HG03108 (cell line): ENCODE results near the gene TNFRSF4.
"Not testable (repeated sequence)": the region's sequence is repeated elsewhere in the genome, so short reads cannot be mapped to it uniquely, and the experiment has no call there.

Experiments used
- ATAC-seq: cut with Tn5 transposase; IDR thresholded peaks from one replicate; pipeline ENCODE4 v1.9.1; 2021; ENCODE audit warnings: moderate library complexity; ENCODE audit not compliant: unreplicated experiment

Gene TNFRSF4

GRCh38 chr1:1183833-1184775, 29.8 kb downstream of the TNFRSF4 start:
- no peak for ATAC-seq

GRCh38 chr1:1183221-1183747, 30.7 kb downstream of the TNFRSF4 start:
- no peak for ATAC-seq

DNA sequence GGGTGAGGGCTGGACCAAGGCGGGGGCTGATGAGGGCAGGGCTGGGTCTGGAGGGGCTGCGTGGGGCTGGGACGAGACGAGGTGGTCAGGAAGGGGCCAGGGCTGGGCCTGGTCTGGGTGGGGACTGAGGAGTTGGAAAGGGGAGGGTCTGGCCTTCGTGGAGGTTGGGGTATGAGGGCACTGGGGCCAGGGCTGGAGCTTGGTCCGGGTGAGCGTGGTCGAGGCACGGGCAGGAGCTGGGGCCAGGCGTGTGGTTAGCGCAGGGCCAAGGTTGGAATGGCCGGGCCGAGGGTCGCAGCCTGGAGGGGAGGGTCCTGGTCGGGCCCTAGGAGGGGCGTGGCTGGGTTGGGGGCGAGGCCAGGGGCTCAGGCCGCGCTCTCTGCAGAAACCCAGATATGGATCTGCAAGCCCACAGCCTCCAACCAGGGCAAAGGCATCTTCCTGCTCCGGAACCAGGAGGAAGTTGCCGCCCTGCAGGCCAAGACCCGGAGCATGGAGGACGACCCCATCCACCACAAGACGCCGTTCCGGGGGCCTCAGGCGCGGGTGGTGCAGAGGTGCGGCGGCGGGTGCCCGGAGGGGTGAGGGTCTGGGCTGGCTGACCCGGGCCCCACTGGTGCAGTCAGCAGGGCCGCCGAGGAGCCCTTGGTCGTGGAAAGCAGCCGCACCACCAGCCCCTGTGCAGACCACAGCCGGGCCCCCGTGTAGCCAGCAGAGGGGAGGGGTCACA, 31.3 kb downstream of the TNFRSF4 start:
- no peak for ATAC-seq

GRCh38 chr1:1181938-1182410, 32.0 kb downstream of the TNFRSF4 start:
- no peak for ATAC-seq

- no peak for ATAC-seq
These were observed 32.6 kb downstream of the TNFRSF4 start for GRCh38 chr1:1181129-1181937.

DNA sequence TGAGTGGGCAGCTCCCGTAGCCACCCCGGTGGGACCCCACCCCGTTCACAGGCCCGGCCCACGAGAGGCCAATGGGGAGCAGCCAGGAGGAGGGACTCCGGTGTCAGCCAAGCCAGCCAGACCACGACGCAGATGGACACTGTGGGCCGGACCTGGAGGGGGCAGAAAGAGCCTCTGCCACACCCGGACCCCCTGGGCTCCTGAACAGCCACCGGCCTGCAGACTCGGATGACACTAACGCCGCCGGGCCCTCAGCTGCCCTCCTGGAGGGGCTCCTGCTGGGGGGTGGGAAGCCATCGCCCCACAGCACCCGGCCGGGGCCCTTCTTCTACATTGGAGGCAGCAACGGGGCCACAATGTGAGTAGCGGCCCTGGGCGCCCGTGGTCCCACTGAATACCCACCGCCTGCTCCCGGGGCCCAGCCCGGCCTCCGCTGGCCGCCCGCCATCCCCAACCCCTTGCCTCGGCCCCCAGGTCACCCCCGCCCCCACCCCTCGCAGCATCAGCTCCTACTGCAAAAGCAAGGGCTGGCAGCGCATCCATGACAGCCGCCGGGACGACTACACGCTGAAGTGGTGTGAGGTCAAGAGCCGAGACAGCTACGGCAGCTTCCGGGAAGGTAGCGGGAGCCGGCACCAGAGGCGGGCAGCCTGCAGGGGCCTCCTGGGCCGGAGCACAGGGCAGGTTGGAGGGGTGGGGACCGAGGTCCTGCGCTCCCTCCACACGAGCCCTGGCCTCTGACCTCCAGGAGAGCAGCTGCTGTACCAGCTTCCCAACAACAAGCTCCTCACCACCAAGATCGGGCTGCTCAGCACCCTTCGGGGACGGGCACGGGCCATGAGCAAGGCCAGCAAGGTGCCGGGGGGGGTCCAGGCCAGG, 33.7 kb downstream of the TNFRSF4 start:
- no peak for ATAC-seq

- no peak for ATAC-seq
These were observed 34.5 kb downstream of the TNFRSF4 start for GRCh38 chr1:1179346-1179982.

GRCh38 chr1:1178794-1179331, 35.1 kb downstream of the TNFRSF4 start:
- ATAC-seq = no peak

DNA sequence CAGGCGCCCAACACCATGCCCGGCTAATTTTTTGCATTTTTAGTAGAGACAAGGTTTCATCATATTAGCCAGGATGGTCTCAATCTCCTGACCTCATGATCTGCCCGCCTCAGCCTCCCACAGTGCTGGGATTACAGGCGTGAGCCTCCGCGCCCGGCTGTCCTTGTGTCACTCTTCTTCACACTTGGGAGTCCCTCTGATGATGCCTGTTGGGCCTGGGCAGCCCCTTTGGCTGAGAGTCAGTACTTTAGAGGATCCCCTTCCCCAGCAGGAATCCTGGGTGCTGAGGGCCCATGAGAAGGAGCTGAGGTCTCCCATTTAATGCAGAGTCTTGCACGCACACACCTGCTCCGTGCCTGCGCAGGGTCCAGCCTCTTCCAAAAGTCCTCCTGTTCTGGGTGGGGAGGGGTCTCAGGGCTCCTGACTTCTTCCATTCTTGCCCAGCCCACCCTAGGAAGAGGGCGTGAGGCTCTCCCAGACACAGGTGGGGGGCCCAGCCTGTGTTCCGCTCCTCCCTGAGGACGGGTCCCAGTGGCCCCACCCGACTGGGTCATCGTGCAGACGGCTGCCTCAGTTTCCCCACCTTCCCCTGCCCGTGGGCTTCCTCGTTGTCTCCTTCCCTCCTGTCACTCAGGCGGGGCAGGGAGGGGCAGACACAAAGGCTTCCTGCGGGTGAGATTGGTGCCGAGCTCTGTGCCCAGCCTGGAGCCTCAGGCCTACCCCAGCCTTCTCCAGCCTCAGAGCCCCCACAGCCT, 36.3 kb downstream of the TNFRSF4 start:
- ATAC-seq = no peak

DNA sequence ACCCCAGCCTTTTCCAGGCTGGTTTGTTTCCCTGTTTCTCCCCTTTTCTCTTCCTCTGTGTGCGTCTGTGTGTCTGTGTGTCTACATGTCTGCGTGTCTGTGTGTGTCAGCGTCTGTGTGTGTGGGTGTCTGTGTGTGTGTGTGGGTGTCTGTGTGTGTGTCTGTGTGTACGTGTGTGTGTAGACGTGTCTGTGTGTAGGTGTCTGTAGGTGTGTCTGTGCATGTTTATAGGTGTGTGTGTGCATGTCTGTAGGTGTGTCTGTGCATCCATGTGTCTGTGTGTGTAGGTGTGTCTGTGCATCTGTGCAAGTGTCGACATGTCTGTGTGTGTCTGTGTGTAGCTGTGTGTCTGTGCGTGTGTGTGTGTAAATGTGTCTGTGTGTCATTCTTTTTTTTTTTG, 37.0 kb downstream of the TNFRSF4 start:
- no peak for ATAC-seq

DNA sequence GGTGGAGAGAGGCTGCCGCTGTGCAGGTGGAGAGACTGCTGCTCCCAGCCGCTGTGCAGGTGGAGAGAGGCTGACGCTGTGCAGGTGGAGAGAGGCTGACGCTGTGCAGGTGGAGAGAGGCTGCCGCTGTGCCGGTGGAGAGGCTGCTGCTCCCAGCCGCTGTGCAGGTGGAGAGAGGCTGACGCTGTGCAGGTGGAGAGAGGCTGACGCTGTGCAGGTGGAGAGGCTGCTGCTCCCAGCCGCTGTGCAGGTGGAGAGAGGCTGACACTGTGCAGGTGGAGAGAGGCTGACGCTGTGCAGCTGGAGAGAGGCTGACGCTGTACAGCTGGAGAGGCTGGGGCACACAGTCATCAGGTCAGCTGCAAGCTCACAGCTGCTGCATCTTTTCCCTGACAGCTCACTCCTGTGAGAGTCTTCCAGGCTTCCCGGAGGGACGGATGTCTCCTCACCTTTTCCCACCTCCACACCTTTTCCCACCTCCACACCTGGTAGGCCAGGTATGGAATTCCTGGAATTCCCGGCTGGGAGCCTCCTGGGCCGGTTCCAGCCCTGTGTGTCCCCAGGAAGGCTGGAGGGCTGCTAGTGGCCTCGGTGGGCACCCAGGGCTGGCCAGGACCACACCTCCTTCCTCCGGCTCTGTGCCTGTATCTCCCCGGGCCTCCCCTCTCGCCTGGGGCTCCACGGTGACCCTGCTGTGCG, 37.7 kb downstream of the TNFRSF4 start:
- not testable (repeated sequence) for ATAC-seq

DNA sequence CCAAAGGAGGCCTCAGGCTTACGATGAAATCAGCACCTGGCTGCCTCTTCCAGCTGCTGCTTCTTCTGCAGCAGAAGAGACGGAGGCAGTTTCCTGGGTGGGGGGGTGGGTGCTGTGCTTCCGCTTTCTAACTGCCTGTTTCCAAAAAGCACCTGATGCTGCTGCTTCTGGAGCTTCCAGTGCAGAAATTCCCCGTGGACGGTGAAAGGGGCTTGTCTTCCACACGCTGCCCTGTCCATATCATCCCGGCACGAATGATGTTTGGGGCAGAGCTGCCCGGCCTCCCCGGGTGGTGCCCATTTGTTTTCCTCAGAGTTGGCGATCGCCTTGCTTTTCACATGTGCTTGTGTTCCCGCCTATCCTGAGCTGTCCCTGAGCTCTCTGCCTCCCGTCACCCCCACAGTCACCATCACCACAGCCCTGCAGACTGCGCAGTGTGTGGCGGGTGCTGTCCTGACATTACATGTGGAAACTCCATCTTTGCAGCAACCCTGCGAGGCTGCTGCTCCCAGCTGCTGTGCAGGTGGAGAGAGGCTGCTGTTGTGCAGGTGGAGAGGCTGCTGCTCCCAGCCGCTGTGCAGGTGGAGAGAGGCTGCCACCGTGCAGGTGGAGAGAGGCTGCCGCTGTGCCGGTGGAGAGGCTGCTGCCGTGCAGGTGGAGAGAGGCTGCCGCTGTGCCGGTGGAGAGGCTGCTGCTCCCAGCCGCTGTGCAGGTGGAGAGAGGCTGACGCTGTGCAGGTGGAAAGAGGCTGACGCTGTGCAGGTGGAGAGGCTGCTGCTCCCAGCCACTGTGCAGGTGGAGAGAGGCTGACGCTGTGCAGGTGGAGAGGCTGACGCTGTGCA, 38.5 kb downstream of the TNFRSF4 start:
- no peak for ATAC-seq

GRCh38 chr1:1173793-1174415, 40.0 kb downstream of the TNFRSF4 start, which contains the start of gene TTLL10:
Gene TTLL10 (plus strand): TSS chr1:1173880. CDS start chr1:1179216, 5,336 bp downstream.
- ATAC-seq = no peak

- no peak for ATAC-seq
These were observed 40.7 kb downstream of the TNFRSF4 start for GRCh38 chr1:1173061-1173792.

DNA sequence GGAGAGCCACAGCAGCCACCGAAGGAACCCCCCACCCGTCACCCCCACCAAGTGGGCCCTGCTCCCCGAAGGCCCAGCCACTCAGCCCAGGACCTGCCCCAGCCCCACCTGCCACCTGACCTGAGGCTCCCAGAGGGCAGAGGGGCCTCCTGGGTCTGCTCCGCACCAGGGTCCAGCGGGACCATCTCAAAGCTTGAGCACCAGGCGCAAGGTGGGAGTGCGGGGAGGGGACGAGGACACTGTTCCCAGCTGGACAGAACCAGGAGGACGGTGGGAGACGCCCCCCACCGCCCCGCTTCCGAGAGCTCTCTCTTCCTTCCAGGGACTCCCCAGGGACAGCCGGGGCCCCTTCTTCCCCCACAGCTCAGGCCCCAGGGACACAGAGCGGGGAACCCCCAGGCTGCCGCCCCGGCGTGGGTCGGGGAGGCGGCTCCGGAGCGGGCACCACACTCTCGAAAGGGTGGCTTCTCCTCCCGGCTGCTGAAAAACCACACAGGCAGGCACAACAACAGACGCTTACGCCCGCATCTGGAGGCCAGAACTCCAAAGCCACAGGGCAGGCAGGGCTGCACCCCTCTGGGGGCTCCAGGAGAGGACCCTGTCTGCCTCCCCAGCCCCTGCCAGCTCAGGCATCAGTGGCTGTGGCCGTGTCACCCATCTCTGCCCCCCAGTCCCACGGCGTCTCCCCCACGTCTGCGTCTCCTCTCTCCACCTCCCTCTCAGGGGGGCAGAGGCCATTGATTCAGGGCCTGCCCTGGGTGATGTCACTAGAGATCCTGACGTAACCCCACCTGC, 42.2 kb downstream of the TNFRSF4 start:
- no peak for ATAC-seq
